ENCODE results near the gene CDH22.

The CDH22 gene

DNA sequence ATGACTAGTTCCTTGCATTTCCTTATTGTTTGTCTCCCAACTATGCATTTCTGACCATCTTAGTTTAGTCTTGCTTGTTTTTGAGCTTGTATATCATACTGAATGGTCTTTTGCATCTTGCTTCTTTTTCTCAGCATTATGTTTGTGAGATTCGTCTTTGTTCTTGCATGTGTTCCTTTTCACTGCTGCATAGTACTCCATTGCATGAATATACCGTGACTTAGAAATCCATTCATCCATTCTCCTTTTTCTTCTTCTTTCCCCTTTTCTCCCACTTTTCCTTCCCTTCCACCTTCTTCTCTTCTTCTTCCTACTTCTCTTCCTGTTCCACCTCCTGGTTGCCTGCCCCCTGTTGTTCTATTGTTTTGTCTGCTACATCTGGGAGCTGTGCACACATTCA, 42.8 kb downstream of the CDH22 start:
- DNase-seq, result no peak

DNA sequence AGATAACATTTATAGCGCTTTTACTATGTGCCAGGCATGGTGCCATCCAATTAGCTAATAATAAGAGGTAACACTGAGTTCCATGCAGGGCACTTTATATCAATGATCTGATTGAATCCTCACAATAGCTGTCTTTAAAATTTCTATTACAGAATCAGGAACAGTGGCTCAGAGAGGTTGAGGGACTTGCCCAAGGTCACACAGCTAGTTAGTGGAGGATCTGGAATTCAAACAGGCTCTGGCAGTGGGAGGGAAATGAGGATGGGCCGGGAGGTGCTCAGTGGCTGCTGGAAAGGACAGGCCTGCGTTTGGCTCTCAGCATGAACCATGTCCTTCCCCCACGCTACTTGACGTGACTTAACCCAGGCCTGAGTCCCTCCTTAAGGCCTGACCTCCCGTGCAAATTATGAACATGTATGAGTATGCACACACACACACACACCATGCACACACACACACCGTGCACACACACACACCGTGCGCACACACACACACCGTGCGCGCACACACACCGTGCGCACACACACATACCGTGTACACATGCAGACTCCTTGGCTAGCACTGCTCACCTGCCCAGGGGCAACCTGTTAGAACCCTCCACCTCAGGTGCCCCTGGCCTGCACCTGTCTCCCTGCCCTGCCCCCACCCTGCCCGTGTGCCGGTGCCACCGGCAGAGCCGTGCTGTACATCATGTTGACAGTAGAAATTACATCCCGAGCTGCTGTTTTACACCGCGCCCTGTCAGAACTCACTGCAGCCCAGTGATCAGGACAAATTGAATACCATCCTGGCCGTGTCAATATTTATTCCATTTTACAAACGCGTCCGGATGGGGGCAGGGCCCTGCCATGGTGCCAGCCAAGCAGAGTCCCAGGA, 43.7 kb downstream of the CDH22 start:
- no peak for DNase-seq

DNA sequence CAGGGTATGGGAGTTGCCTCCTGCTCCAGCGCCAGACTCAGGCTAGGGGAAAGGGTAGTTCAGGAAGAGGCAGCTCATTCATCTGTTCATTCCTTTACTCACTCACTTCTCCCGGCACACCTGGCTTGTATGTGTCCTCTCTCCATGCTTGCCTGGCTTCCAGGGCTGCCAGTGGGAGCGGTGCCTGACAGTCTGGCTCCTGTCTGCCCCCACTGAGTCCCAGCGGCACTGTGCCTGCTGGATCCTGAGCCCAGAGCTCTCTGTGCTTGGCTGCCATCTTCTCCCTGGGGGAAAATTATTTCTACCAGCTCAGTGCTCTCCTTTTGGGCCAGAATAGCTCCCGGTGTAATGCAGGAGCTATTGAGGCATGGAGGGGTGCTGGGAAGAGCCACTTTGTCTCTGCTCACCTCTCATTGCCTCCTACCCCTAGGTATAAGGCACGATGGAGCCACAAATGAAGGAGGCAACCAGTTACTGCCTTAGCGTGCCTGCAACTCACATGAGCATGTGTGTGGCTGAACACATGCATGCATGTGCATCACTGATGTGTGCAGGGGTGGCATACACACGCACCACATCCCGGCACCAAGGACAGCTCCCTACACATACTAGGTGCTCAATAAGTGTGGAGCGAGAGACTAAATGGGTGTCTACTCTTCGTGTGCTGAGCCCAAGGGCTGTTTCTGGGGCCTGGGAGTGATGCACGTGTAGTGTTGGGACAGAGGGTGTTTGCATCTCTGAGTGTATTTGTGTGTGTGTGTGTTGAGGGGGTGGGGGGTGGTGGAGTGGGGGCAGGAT, 46.6 kb downstream of the CDH22 start:
- DNase-seq, result no peak

DNA sequence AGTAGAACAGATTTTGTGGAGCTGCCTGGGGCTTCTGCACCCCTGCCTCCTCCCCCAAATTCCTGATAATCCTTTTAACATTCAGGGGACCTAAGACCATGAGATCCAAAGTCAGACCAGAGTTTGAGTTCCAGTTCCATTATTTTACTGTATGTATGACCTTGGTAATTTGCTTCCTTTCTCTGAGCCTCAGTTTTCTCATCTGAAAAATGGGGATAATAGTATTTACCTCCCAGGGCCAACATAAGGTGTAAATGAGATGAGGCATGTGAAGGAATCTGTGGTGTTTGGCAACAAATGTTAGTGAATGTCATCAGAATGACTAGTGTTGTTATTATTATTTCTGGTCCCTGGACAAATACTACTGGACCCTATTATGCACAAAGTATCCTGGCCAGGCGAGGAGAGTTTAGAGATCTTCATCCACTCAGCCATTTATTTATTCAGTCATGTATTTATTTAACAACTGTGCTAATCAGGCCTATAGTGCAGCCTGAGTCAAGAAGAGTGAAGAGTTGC, 47.3 kb downstream of the CDH22 start:
- no peak for DNase-seq

DNA sequence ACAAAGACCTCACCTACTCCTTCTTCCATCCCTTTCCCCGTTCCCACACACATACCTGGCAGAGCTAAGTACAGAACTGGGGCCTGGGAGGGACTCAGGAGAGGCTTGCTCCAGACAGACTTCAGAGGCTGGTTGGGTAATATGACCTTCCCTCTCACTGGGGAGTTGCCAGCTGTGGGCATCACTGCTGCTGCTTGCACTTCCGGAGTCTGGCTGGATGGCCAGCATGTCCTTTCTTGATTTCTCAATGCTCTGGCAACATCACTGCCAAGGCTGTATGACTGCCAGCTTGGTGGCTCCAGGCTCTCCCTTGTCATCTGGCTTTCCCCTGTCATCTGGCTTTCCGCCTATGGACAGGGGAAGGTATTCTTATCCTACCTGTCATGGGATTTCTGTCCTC, 47.8 kb downstream of the CDH22 start:
- no peak for DNase-seq

DNA sequence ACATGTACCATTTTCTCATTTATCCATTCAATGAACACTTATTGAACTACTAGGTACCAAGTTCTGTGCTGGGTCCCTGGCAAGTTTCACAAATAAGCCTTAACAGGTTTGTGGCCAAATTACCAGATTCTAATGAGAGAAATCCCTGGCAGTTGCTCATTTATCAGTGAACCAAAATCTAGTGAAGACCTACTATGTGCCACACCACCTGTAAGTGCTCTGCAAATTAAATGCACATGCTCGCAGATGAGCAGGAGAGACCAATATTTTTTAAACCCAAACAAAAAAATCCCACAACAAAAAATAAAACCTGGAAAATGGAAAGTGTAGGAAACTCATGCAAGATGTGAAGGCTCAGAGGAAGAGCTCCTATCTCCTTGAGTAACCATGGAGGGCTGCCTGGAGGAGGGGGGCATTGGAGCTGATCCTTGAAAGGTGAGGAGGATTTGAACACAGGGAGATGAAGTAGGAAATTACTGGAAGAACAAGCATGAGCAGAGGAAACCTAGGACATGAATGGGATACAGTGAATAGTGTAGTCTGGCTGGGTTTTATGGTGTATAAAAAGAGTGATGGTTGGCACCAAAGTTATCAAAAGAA, 48.9 kb downstream of the CDH22 start:
- DNase-seq, result no peak

DNA sequence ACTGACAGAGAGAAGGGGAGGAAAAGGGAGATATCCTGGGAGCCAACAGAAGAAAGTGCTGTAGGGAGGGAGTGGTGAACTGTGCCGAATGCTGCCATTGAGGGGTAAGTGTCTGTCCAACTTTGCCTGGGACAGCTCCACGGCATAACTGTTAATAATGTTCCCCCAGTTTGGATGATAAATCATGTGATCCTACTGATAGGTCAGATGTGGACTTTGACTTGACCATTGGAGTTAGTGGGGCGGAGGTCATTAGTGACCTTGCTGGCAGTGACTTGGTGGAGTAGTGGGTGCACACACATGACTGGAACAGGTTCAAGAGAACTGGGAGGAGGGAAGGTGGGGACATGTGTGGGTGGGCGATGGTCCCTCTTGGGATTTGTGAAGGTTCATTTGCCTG, 50.4 kb downstream of the CDH22 start:
- DNase-seq, result no peak

DNA sequence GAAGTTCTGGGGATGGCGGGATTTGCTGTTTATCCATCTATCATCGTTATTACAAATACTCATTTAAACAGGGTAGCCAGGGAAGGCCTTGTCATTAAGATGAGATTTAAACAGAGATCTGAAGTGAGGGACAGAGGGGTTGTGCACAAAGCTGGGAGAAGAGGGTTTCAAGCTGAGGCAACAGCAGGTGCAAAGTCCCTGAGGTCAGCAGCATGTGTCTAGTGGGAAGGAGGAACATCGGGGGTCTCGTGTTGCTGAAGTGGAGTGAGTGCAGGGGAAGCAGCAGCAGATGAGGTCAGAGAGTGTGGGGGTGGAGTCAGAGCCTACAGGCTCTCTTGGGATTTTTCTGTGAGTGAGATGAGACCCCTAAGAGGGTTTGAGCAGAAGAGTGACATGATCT, 52.0 kb downstream of the CDH22 start:
- DNase-seq, result no peak

DNA sequence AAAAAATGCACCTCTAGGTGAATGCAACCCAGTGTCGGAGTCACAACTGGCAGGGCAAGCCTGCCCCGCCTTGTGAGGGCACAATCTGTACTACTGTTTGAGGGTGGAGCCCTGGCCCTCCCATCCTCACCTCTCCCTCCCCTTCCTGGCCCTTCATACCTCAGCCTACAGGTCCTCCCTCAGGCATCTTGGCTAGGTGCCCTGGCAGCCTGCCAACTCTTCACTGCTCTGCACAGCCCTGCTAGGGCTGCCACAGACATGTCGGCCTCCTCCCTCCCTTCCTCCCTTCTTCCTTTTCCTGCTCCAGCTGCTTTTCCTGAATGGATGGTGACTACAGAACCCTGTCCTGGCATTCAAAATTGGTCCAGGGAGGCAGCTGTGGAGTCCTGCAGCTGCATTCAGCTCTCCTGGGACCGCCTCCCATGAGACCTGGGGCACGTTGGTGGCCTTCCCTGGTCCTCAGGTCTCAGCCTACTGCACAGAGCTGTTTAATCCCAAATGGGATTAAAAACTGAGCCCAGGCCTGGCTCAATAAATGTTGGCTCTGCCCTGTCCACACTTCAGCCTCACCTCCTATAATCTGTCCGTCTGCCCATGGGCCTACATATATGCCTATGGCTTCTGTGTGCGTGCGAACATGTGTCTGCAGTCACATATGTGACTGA, 52.7 kb downstream of the CDH22 start:
- no peak for DNase-seq

DNA sequence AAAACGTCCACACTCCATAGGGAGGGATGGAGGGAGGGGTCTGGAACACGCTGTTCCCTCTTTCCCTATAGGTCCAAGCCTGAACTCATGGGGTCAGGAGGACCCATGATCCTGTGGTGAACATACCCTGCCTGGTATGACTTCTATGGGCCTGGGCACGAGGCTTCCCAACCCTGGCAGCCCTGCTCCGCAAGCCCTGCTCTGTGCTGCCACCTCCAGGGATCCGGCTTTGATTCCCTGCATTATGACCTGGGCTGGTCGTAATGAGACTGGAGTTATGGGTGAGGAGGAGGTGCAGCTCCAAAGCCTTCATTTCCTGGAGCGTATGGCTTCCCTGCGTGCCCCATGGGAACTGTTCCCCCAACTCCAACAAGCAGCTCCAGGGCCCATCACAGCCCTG, 54.9 kb downstream of the CDH22 start:
- no peak for DNase-seq

DNA sequence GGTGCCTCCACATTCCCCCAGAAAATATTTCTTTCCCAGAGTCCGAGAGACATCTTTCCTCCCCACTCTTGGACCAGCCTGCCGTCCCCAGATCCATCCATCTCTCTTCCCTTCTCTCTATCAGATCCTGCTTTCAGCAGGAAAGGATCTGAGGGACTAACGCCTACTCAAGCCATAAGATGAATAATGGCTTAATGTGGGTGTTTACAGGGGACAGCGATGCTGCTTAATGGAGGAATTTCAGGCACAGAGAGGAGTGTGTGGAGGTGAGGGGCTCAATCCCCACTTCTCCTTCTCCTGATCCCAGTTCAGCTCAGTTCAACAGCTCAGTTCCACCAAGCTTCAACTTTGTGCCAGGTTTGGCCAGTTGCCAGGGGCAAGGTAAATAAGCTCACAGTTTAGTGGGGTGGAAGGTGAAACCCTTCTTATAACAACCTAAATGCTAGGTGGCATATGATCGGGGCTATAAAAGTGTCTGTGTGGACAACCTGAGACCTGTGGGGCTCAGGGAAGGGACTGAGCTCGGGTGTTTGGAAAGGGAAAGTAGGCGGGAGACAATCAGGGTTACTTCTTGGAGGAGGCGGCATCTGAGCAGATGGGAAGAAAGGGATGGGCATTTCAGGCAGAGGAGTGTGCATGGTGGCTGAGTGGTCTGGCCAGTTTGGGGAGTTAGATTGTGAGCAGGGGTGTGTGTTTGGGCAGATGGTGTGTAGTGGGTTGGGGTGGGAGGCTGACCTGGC, 55.8 kb downstream of the CDH22 start:
- no peak for DNase-seq

DNA sequence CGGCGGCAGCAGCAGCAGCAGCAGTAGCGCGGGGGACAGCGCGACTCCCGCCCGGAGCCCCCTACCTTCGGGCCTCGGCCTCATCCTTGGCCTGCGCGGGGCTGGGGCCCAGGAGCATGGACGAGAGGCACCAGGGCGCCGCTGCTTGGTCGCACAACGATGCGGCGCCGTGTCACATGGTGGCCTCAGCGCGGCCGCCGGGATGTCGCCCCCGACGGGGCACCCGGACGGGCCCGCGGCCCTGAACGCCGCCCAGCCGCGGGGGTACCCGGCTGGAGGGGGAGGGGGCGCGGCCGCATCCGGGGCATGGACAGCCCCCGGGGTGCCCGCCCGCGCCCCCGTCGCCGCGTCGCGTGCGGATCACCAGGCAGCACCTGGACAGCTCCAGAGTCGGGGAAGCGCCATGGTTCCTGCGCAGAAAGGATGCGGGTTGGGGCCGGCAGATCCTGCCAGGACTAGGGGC, 57.1 kb downstream of the CDH22 start:
- DNase-seq, result no peak

DNA sequence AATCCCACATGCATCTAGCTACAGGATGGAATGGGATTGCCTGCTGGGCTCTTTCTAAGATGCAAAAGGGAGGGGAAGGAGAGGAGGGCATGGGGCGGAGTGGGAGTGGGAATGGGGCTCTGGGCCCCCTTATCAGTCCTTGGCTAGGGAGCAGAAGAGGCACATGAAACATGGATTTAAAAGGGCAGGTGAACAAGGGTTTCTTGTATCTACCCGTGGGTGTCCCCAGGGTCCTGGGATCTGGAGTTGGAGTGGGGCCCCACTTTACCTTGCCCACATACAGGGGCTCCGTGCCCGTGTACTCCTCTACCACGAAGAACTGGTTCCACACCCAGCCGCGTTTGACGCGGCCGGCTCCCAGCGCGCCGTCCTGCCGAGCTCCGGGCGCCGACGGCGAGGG, 57.5 kb downstream of the CDH22 start:
- no peak for DNase-seq

DNA sequence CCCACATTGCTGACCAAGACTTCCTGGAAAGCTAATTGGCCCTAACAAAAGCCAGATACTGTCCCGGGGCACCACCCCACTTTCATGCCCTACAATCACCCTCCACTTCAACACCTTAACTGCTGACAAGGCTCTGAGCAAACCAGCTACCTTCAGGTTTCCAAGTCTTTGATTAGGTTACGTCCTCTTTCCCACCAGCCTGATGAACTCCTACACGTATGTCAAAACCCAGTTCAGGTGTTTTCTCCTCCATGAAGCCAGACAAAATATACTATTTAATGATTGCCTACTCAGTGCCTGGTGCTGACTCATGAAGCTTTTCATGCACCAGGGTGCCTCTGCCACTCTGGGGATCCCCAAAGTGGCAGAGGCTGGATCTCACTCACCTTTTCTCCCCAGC, 58.6 kb downstream of the CDH22 start:
- DNase-seq, result no peak

DNA sequence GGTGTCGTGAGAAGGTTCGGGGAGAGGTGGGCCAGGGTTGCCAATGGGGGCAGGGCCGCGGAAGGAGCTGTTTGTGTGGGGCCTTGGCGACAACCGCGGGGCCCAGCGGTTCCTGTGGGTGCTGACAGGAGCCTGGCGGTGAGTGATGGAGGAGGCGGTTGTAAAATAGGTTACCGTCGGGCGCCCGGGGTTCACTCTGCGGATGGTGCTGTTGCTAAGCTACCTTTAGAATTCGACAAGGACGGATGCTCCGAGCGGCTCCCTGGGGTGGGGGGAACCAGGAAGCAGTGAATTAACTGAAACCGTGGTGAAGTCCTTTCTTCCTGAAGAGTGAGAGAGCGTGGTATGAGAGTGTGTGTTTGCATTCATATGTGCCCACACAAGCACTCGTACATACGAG, 61.7 kb downstream of the CDH22 start:
- DNase-seq, result no peak

DNA sequence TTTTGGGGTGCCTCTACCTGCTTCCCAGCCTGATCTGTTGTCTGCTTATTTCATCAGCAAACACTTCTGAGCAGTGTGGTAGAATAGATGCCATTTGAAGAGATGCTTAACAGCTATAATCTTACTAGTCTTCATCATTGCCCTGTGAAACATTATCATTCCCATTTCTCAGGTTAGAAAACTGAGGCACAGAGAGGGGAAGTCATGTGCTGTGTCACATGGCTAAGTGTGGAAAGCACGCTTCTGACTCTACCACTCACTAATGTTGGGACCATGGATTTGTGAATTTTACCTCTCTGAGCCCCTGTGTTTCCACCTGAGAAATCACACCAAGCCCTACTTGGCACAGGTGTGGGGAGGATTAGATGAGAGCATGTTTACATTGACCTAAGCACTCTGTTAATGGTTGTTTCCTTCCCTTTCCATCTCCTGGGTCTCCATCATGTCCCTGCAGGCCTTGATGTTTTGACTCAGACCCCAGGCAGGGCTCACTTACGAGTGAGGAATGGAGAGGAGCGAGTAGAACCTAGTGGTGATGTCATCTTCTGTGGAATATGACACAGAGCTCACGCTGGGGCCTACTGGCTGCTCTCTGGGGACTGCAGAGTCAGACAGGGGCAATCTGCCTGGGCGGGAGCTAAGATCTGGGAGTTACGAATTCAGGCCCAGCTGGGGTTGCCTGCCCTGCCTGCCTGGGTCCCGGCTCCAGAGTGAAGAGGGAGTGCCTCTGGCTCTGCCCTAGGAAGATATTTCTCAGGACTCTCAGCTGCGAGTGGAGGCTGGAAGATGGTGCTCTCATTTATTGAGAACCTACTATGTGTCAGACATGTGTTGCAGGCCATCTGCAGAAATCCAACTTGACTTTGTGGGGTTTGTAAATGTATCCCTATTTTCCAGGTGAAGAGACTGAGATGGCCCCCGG, 64.3 kb downstream of the CDH22 start:
- no peak for DNase-seq

DNA sequence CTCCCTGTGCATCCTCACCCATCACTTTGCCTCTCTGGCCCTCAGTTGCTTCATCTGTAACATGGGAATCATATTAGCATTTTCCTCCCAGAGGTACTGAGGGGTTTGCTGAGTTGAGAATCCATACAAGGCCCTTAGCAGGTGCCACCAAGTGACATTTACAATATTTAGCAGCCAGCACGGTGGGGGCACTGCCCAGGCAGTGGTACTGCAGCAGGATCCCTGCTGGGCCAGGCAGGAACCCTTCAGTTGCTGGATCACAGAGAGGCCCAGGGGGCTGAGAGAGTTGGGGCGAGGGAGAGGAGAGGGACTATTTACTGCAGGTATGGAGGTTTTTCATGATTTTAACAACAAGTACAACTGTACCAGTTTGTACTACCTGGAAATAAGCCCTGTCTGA, 65.9 kb downstream of the CDH22 start:
- DNase-seq, result no peak

DNA sequence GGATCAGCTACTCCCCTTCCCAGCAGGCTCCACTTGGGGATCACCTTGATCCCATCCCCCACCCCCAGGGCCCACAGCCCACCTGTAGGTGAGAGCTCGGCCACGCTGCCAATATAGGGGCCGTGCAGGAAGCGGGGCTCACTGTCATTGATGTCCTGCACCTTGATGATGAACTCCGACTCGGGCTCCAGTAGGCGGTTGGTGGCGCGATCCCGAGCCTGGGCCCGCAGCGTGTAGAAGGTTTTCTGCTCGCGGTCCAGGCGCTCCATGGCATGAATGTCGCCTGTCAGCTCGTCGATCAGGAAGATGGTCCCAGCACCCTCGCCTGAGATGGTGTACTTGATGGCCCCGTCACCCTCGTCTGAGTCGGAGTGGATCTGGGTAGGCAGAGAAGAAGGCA, 67.4 kb downstream of the CDH22 start:
- DNase-seq, result no peak

DNA sequence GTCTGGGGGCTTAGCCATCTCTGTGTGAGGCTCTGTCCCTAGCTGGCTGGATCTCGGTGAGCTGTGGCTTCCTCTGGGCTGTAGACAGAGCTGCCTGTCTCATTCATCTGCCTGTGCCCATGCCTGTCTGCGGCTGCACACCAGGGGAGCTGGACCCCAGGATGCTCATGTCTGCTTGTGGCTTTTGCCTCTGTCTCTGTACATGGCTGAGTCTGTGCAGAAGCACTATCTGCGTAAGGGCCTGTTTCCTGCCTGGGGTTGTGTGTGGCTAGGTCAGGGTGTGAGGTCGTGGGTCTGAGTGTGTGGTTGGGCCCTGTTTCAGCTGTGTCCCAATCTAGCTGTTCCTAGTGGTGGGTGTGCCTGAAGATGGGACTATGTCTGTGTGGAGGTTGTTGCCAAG, 68.2 kb downstream of the CDH22 start:
- DNase-seq, result no peak

DNA sequence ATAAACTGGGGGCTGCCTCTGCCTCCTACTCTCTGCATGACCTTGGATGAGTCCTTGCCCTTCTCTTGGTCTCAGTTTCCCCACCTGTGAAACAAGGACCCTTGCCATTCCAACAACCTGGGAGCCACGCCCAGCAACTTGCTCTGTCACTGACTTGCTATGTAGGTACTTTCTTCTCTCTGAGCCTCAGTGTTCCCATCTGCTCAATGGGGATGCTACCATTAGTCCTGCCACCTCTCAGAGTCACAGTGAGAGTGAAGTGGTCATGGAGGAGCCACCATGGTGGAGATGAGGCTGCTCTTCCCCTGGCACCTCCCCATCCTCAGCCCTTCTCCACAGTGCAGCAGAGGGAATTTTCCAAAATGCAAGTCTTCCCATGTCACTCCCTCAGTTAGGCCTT, 70.6 kb downstream of the CDH22 start:
- no peak for DNase-seq

DNA sequence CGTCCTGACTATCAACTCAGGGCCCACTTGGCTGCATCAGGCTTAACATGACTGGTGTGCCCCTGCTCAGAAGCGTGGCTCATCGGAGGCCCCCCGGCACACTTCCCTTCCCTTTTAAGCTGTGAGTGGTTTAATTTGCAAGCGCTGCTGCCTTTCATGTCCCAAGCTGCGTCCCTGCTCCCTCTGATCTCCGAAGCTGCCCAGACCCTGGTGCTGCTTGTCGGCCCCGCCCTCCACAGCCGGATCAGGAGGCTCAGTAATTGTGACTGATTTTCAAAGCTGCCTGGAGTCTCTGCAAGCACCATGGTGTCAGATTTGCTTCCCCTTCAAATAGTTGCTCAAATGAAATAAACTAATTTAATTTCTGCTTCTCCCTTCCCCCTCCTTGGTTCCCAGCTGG, 71.1 kb downstream of the CDH22 start:
- DNase-seq, result no peak
